Measurements from ENCODE around the gene ARHGEF5.
"Not testable (repeated sequence)": the region's sequence is repeated elsewhere in the genome, so short reads cannot be mapped to it uniquely, and the experiment has no call there.

Gene ARHGEF5

DNA sequence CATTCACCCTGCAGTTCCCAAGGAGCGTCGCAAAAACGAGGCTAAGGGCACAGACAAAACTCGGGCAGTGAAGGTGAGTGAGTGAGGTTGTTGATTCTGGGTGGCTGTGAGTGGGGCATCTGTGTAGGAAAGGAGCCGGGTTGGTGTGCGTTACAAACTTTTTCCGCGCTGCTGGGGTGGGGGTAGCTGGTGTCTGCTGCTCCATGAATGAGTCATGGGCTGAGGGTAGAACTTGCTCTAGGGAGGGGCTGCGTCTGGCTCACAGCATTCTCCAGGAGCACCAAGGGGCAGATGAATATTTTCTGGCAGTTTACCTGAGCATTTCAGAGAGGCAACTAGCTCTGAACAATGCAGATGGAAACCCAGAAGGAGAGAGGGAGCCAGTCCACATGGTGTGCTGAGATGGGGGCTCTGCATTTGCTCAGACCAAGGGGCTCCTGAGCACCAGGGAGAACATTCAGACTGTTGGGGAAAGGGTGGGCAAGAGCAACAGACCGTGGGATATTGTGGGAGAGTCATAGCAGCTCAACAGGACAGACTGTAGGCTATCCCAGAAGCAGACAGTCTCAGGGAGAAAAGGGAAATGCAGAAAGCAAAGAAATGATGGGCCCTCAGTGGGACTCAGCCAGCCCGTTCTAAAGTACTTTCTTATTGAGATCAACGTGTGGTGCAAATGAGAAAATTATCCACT is 29.5 kb downstream of the ARHGEF5 start:
- no peak for DNase-seq

DNA sequence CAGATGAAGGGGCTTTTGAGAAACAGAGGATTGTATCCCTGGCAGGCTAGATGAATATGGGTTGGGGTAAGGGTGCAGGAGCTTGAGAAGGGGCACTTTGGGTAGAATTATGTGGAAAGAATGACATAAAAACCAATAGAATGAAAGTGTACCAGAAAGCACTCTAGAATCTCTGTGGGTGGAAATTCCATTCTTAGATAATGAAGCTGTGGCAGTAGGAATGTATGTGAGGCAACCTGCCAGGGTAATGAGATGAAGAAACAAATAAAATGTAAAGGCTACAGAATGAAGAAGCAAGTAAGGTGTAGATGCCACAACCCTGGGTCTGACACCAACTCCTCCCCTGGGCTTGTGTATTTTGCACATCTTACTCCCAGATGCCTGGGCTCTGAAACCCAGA is 31.5 kb downstream of the ARHGEF5 start:
- DNase-seq = no peak

DNA sequence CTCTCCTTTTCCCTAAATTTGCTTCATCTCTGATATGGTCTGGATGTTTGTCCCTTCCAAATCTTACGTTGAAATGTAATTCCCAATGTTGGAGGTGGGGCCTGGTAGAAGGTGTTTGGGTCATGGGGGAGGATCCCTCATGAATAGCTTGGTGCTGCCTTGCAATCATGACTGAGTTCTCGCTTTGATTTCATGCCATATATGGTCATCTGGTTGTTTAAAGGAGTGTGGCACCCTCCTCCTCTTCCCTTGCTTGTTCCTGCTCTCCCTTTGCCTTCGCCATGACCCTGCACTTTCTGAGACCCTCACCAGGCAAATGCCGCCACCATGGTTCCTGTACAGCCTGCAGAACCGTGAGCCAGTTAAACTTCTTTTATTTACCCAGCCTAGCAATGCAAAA is 33.7 kb downstream of the ARHGEF5 start:
- no peak for DNase-seq

DNA sequence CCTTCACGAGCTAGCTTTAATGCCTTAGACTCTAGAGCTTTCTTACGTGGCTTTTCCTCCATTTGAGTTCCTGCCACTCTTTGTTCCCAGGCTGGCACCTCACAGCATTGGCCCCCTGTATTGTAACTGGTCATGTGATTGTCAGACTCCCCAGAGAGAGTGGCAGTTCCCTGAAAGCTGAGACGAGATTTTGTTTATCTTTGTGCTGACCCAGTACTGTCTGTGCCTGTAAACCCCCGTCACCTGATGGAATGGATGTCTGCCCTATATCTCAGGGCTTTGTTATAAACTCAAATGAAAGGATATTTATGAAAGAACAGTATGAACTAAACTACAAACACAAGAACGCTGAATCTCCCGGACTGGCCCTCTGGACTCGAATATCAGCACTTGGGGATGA is 35.3 kb downstream of the ARHGEF5 start:
- DNase-seq = no peak

DNA sequence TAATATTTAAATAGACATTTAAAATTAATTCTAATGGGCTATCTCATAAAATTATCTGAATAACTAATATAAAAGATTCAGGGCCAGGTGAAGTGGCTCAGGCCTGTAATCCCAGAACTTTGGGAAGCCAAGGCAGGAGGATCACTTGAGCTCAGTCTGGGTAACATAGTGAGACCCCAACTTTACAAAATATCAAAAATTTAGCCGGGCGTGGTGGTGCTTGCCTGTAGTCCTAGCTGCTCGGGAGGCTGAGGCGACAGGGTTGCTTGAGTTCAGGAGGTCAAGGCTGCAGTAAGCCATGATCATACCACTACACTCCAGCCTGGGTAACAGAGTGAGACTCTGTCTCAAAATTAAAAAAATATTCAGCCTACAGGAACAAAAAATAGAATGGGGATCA is 35.8 kb downstream of the ARHGEF5 start:
- no peak for DNase-seq

DNA sequence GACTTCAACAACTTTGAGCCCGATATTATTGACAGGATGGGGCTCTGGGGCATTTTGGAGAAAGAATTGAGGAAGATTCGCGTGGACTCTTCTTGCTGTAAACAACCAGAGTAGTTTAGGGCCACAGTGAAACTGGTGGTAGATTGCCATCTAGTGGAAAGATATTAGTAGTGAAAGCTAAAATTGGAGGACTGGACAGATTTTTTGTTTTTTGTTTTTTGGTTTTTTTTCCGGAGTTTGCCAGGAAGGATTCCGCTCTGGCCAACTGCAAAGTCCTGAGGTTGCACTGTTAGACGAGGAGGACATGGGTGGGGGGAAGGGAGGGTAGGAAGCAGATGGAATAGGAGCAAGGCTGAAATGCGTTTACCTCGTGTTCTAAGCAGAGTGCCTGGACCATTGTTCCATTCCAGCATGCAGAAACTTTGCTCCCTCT is 36.6 kb downstream of the ARHGEF5 start:
- peak; percentile 2 to 47 for DNase-seq

DNA sequence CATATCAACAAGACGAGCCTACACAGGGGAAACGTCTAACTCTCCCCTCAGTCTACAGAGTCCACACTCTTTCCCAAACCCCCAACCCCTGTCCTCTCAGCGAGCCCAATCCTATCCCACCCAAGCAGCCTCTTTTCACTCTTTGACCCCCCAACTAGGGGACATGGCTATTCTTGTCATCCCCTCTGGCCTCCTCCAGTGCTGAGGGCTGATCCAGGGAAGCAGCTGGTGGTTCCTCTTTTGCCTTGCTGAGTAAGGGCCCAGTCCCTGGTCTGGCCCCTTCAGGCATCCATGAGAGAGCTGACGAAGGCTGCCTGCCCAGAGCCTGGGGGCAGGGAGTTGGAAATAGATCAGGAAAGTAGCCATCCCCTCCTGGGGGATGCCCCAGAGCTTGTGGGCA is 41.9 kb downstream of the ARHGEF5 start:
- DNase-seq = no peak

DNA sequence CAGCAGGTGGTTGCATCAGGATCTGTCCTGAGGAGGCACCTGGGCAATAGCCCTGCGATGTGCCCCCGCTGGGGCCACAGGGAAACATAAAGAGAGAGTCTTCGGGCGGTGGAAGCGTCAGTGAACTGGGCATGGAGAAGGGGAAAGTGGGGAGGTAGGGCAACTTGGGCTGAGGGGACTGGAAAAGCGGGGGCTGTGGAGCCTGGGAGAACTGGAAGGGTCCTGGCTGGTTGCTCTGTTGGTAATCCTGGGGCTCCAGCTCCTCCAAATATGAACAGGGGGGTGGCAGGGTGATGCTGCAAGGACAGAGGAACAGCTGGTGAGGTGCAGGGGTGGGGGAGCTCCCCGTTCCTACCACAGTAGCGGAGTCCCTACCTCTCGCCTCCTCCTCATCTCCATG is 43.1 kb downstream of the ARHGEF5 start:
- no peak for DNase-seq

DNA sequence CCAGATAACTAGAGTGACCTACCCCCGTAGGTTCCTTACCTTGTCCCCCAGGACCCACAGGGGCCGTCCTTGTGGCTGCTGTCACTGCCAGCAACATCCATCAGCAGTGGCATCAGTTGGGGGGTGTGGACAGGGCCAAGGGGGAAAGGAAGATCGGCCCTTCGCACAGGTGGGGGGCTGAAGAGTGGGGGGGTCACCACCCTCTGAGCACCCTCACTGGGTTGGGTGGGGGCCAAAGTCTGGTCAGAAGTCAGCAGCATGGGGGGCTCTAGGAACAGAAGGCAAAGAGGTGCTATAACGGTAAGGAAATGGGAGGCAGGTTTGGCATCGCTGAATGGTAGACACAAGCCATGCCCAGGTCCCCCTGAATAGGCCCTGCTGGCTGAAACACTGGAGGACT is 43.7 kb downstream of the ARHGEF5 start:
- no peak for DNase-seq

DNA sequence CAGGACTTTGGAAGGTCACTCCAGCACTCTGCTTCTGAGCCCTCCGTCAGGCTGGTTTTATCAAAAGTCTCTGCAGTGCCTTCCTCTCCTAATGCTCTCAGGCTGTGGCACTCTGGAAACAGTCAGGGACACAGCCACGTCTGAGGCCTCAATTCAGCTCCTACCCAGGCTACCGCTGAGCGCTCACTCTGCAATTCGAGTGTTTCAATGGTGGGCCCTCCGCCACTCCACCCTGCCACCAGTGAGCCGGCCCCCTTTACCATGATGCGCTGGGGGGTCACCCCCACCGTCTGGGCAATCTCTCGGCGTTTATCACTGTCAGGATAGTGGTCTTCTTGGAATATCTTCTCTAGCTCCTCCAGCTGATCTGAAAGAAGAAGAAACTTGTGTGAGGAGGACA is 44.7 kb downstream of the ARHGEF5 start:
- DNase-seq = no peak

DNA sequence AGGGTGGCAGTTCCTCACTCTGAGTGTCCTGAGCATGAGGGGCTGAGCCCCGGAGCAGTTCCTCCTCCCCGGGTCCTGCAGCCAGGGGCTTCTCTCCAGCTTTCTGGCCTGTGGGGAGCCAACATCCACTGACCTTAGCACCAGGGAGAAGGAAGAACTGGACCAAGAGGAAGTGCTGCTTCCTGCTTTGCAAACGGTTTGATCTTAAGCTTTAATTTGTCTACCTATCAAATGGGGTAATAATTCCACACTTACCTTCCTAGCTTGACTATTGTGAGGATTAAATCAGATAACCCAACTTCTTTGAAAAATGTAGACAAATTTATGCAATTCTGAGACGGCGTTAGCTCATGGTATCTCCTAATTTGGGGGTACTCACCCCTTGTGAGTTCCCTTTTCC is 46.3 kb downstream of the ARHGEF5 start:
- no peak for DNase-seq

DNA sequence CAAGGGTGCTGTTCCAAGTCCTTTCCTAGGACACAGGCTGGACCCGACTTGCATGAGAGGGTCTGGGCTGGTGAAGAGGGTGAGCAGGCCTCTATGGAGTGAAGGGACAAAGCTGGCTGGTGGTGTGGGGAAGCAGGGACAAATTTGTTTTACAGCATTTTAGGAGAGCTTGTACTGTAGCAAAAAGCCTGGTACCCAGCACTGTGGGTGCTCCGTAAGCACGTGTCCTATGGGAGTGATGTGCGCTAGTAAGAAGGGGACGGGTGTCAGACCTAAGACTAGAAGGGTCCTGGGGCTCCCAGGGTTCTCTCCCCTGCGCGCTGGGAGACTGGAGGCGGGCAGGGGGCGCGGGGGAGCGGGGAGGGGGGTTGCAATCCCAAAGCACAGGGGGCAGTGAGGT is 47.9 kb downstream of the ARHGEF5 start:
- DNase-seq = no peak

DNA sequence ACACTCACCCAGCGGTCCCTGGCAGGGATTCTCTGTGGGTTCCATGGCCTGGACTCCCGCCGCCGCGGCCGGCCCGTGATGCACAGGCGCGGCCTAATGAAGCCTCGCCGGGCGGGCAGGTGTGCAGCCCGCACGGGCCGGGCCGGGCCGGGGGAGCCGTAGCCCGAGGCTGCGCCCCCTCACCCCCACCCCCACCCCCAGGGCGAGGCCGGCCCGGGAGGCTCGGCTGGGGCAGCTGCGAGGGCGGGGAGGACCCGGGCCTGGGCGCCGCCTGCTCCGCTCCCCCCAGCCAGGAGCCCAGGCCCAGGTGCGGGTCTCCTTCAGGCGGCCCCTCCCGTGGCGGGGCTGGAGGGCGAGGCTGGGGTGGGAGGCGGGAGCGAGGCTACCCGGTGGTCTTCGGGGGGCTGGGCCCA is 48.5 kb downstream of the ARHGEF5 start, which contains the start of gene NOBOX:
TSS of gene NOBOX (minus strand) at position 45 of the 413 bp plus-strand sequence.
- DNase-seq = no peak

DNA sequence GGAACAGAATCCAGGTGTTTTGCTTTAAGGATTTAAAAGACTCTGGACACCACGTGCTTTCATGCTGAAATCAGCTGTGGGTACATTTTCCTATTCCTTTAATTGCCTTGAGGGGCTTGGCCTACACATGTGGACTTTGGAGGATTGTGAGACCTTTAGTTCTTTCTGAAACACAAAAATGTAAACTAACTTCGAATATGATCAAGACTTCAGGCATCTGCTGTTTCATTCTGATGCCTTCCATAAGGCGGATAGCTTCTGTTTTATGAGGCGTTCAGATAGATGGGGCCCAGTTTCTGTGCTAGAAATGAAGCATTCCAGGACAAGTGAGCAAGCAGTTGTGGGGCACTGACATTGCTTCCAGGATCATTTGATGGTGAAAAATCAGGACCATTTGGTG is 49.7 kb downstream of the ARHGEF5 start:
- no peak for DNase-seq

DNA sequence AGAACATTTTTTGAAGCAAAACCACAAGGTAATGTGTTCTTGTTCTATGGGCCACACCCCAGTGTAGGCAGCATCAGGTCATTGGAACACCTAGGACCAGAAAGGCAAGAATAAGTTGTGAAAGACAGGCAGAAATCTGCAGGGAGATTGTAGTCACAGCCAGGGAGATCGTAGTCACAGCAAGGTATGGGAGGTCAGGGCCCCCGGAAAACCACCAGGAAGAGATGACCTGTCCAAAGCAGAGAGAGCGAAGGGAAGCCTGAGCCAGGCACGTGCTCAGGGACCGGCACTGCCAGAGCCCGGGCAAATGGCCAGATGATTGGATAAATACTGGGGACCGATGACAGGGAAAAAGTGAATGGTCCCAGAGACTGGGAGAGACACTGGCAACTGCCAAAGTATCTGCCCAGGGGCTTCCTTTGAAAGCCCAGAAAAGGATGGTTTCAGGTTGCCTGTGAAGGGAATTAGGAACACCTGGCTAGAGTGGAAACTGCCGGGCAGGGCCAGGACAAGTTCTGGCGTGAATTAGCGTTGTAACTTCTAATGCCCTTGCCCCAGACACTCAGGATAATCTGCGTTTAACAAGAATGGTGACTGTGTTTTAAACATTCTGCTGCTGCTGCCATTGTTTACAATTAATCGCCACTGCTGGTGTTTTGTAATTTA is 52.2 kb downstream of the ARHGEF5 start:
- no peak for DNase-seq

DNA sequence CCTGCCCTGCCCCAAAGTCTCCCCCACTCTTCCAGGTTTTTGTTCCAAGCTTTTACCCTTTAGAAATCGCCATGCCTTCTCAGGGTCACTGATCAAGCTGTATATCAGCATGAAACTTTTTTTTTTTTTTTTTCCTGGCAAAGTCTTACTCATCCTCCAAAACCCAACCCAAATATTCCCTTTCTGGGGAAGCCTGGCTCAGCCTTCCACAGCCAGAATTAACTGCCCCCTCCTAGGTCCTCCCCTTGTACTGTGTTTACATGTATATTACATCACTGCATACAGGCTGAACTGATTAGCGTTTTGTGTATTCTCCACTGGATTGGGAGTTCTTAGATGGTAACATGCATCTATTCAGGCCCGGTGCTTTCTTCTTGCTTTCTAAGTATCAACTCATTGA is 52.9 kb downstream of the ARHGEF5 start:
- DNase-seq = no peak

DNA sequence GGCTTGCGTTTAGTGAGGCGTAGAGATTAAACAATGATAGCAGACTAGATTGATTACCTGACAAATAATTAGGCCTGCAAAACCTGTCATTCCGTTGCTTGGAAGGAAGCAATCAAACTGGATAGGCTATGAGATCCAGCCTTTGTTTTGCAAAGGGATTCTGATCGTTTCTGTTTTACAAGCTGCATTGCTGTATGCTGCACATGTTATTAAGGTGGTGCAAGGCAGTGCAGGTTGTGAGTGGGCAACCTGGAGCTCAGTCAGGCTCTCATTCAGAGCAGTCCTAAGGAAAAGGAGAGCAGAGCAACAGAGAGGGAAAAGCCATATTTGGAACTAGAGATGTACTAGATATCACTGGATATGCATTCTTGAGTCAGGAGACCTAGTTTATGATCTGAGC is 55.2 kb downstream of the ARHGEF5 start:
- DNase-seq = no peak

DNA sequence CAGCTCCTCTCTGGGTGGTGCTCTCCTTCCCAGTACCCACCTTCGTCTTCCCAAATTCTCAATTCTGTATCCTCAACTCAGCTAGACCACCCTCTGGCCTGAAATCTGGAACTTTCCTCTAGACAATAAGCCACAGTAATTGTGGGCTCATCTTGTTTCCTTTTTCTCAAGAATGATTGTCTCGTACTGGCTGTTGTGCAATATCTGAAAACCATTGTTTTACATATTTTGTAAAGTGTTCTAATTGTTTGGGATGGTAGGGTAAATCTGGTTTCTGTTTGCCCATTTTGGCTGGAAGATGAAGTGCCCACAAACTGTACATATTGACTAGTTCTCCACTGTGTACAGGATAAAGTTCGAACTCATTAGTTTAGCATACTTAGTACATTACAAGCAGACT is 59.6 kb downstream of the ARHGEF5 start:
- DNase-seq = no peak

DNA sequence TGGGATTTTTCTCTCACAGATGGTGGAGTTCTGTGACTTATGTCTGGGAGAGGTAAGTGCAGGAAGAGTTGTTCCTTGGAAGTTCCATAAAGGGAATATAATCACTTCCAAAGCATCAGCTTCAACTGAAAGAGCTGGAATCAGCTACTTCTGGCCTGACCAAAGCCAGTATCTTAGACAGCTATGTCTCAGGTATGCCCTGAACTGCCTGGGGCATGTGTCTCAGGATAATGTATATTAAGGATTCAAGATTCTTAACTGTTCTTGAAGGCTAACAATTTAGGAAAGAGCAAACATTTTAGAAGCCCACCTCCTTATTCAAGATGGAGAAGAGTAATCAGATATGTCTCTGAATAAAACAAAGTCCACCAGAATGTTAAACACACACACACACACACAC is 60.7 kb downstream of the ARHGEF5 start:
- no peak for DNase-seq

DNA sequence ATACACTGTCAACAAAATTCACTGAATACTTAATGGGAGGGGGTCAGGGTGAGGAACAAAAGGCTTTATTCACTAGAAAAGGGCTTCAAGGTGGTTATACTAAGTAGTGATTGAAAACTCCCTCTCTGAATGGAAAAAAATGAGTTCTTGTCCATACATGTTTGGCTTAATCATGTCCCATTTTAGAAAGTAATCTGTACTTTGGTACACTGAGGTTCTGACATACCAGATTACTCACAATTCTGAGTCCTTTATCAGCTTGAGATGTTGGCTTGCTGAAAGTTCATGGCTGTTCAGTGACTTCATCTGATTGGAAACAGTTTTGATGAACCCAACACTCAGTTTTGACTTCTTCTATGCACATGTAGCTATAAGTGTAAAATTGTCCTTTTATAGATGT is 61.1 kb downstream of the ARHGEF5 start:
- DNase-seq = no peak

DNA sequence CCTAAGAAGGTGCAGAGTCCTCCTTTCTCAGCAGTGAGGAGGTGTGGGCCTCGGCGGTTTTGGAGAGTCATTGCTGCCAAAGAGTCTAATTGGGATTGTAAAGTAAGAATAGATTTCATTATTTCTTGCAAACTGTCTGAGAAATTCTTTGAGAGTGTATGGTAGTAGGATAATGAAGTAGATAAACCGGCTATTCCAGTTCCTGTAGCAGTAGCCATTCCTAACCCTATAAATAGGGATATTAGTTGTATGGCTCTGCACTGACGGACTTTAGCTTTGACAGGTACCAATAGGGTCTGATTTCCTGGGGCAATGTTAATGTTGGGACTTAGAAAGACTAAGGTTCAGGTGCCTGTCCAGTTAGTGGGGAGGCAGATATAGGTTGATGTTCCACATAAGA is 63.7 kb downstream of the ARHGEF5 start:
- not testable (repeated sequence) for DNase-seq

DNA sequence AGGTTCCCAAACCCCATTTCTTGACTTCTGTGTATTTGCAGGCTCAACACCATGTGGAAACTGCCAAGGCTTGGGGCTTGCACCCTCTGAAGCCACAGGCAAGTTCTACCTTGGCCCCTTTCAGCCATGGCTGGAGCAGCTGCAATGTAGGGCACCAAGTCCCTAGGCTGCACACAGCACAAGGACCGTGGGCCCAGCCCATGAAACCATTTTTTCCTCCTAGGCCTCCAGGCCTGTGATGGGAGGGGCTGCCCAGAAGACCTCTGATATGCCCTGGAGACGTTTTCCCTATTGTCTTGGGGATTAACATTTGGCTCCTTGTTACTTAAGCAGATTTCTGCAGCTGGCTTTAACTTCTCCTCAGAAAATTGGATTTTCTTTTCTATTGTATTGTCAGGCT is 72.3 kb downstream of the ARHGEF5 start:
- not testable (repeated sequence) for DNase-seq

DNA sequence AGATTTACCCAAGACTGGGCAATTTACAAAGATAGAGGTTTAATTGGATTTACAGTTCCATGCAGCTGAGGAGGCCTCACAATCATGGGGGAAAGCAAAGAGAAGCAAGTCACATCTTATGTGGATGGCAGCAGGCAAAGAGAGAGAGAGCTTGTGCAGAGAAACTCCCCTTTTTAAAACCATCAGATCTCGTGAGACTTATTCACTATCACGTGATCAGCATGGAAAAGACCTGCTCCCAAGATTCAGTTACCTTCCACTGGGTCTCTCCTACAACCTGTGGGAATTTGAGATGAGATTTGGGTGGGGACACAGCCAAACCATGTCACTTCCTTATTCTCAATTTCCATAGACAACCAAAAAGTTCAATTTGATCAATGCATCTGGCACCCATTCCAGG is 73.2 kb downstream of the ARHGEF5 start:
- DNase-seq = no peak
